ENCODE results near the gene PRKX.
"Not testable (repeated sequence)": the region's sequence is repeated elsewhere in the genome, so short reads cannot be mapped to it uniquely, and the experiment has no call there.

DNA sequence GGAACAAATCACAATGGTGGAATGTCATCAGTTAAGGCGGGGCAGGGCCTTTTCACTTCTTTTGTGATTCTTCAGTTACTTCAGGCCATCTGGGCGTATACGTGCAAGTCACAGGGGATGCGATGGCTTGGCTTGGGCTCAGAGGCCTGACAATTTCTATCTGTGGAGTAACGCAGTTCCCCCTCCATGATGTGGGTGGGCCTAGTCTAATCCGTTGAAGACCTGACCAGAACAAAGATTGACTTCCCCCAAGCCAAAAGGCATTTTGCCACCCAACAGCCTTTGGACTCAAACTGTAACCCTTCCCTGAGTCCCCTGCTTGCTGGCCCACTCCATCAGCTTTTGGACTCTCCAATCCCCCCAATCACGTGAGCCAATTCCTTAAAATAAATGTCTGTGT lies 153.4 kb downstream of the PRKX start:
- TF ChIP-seq, protein P1, sequence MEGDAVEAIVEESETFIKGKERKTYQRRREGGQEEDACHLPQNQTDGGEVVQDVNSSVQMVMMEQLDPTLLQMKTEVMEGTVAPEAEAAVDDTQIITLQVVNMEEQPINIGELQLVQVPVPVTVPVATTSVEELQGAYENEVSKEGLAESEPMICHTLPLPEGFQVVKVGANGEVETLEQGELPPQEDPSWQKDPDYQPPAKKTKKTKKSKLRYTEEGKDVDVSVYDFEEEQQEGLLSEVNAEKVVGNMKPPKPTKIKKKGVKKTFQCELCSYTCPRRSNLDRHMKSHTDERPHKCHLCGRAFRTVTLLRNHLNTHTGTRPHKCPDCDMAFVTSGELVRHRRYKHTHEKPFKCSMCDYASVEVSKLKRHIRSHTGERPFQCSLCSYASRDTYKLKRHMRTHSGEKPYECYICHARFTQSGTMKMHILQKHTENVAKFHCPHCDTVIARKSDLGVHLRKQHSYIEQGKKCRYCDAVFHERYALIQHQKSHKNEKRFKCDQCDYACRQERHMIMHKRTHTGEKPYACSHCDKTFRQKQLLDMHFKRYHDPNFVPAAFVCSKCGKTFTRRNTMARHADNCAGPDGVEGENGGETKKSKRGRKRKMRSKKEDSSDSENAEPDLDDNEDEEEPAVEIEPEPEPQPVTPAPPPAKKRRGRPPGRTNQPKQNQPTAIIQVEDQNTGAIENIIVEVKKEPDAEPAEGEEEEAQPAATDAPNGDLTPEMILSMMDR (IDR thresholded peaks at IDR 0.05), result not testable (repeated sequence)
- not testable (repeated sequence) for TF ChIP-seq POLR2A (IDR thresholded peaks at IDR 0.05)

Data from right lobe of liver (tissue), 4 donors.